C4-2B (cell line): ENCODE data around the gene CFAP299.

ENCODE experiments used
- H3K27ac ChIP-seq: fragments of 450-650 bp; 2 replicates; pipeline ENCODE4 v1.5.1; 2017
- CTCF ChIP-seq: fragments of 450-650 bp; conservative IDR thresholded peaks from 2 replicates; pipeline ENCODE4 v1.5.1; 2017; ENCODE audit warnings: mild to moderate bottlenecking
- ZFX ChIP-seq: fragments of 450-650 bp; IDR thresholded peaks from 2 replicates; pipeline ENCODE4 v1.6.1; 2017

The CFAP299 gene

GRCh38 chr4:81003597-81004111 is 668.1 kb downstream of the CFAP299 start:
- TF ChIP-seq CTCF (no peak), ZFX (no peak)
- no peak overlapping the region for H3K27ac ChIP-seq

- TF ChIP-seq CTCF = no peak
- TF ChIP-seq ZFX = no peak
- H3K27ac ChIP-seq = no peak overlapping the region
Measured at GRCh38 chr4:81007417-81007816, 671.9 kb downstream of the CFAP299 start.
